Activated T-cell treated with anti-CD3 and anti-CD28 coated beads, Interleukin-2, amount 50 U/mL, for 72 hours (primary cell): Measurements from ENCODE around the gene POU3F2. TPM values are rescaled to one million over a fixed set of nuclear protein-coding genes. Genes with fewer than 3 reads are reported as not detected.

Source experiments
- ATAC-seq, 2 donors: fragments of 150-1000 bp; cut with Tn5 transposase; replicated peaks in 1 of 2; 2 replicates each; pipeline ENCODE4 v1.10.0; 2021; ENCODE audit warnings: moderate library complexity in 2 of 2, mild to moderate bottlenecking in 1 of 2
- DNase-seq, 2 donors: peaks; one replicate each; pipeline ENCODE4 v3.0.0; 2021 to 2022; ENCODE audit warnings: mixed read lengths in 1 of 2
- H3K27ac Mint-ChIP-seq: one replicate; pipeline ENCODE4 v1.8.0; 2022; ENCODE audit warnings: mild to moderate bottlenecking, moderate library complexity, mixed read lengths
- H3K27me3 Mint-ChIP-seq: one replicate; pipeline ENCODE4 v1.8.0; 2022; ENCODE audit warnings: low read depth, mixed read lengths
- H3K36me3 Mint-ChIP-seq, 2 donors: one replicate each; pipeline ENCODE4 v1.8.0; 2022; ENCODE audit warnings: mixed read lengths in 2 of 2, mild to moderate bottlenecking in 1 of 2; ENCODE audit not compliant: insufficient read depth in 2 of 2
- H3K4me1 Mint-ChIP-seq: one replicate; pipeline ENCODE4 v1.8.0; 2022; ENCODE audit warnings: low read depth, mixed read lengths
- H3K4me3 Mint-ChIP-seq, 2 donors: one replicate each; pipeline ENCODE4 v1.8.0; 2022; ENCODE audit warnings: mild to moderate bottlenecking in 2 of 2, mixed read lengths in 2 of 2, moderate library complexity in 2 of 2
- H3K9me3 Mint-ChIP-seq, 2 donors: one replicate each; pipeline ENCODE4 v1.8.0; 2022; ENCODE audit warnings: mixed read lengths in 2 of 2
- total RNA-seq, 2 donors: library from RNA; stranded (reverse); gene quantifications; one replicate each; pipeline ENCODE4 v1.2.3, GENCODE V29; 2022

The POU3F2 gene
- total RNA-seq: not detected

DNA sequence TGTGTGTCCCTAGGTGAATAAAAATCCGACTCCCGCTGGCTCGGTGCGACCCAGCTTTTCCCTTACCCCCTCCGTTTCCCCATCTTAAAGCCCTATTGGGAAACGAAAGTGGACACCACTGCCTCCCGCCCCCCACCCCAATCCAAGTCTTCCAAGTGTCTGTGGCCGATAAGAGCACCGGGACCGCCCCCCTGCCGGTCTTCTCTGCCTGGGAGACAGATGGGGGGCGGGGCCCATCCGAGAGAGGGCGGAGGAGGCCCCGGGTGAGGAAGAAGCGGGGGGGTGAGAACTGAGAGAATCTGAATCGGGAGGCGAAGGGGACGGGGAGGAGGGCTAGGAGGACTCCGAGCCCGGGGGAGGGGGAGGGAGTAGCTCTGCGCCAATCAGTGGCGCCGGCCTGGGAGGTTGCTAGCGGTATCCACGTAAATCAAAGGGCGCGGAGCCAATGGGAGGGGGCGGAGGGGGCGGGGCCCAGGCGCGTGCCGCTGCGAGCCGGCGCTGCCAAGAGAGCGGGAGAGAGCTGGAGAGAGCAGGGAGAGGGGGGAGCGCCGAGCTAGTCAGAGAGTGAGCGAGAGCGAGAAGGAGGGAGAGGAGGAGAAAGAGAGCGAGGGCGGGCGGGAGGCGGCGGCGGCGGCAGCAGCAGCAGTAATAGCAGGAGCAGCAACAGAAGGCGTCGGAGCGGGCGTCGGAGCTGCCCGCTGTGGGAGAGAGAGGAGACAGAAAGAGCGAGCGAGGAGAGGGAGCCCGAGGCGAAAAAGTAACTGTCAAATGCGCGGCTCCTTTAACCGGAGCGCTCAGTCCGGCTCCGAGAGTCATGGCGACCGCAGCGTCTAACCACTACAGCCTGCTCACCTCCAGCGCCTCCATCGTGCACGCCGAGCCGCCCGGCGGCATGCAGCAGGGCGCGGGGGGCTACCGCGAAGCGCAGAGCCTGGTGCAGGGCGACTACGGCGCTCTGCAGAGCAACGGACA is at the start of gene POU3F2:
POU3F2 (plus strand) TSS at position 515 of the 972 bp plus-strand sequence; CDS start at position 815, 300 bp downstream.
- Mint-ChIP-seq H3K4me3 (peak within 1 kb of the TSS; percentile 88 to 92), H3K9me3 (no peaks in the 10 kb centered on the region), H3K36me3 (peaks cover 2 to 3% of the 10 kb centered on the region in 2 donors), H3K27me3 (peaks cover 88% of the 10 kb centered on the region), H3K27ac (peak within 1 kb of the TSS; percentile 70), H3K4me1 (peaks cover 47% of the 10 kb centered on the region)
- DNase-seq (peak; percentile 66 to 69), ATAC-seq (peak; percentile 80 to 82)

- Mint-ChIP-seq H3K4me1 (no peaks in the 10 kb centered on the region), H3K27ac (no peak overlapping the region), H3K36me3 (no peaks in the 10 kb centered on the region), H3K27me3 (peaks cover 29% of the 10 kb centered on the region), H3K4me3 (no peak overlapping the region), H3K9me3 (no peaks in the 10 kb centered on the region)
- ATAC-seq (no peak), DNase-seq (no peak)
Measured at GRCh38 chr6:98787435-98787834, 46.9 kb upstream of the POU3F2 start.

- DNase-seq (no peak), ATAC-seq (no peak)
- no peak overlapping the region for H3K27ac Mint-ChIP-seq
- peaks cover 31% of the 10 kb centered on the region for H3K27me3 Mint-ChIP-seq
- no peak overlapping the region for H3K4me3 Mint-ChIP-seq
- H3K36me3 Mint-ChIP-seq: no peaks in the 10 kb centered on the region
- no peaks in the 10 kb centered on the region for H3K9me3 Mint-ChIP-seq
- no peaks in the 10 kb centered on the region for H3K4me1 Mint-ChIP-seq
Measured at GRCh38 chr6:98787961-98788360, 46.4 kb upstream of the POU3F2 start.

DNA sequence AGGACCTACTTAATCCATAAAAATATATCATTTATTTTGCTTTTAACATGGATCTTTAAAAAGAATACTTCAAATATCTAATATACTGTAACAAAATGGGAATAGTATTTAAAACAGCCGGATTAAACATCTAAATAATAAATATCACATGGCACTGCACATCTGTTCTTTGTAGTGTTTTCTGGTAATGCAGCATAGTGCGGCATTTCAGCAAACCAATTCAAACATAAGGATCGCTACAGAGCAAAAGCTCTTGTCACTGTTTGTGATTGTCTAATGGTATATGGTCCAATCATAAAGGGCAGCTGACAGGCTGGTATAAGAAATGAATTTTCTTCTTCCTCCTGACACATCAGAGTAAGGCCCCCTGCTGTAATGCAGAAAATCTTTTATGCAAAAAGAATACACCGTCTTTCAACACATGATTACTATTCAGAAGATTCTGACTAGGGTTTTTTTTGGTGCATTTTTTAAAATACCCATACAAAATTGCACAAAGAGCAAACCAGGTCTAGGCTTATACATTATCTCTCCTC is 40.0 kb upstream of the POU3F2 start:
- Mint-ChIP-seq H3K36me3 (no peaks in the 10 kb centered on the region), H3K4me3 (no peak overlapping the region), H3K27ac (no peak overlapping the region), H3K9me3 (no peaks in the 10 kb centered on the region), H3K4me1 (no peaks in the 10 kb centered on the region), H3K27me3 (peaks cover 22% of the 10 kb centered on the region)
- no peak for ATAC-seq
- no peak for DNase-seq

GRCh38 chr6:98797217-98797994 is 37.0 kb upstream of the POU3F2 start:
- Mint-ChIP-seq H3K4me3 (no peak overlapping the region), H3K9me3 (no peaks in the 10 kb centered on the region), H3K27me3 (peaks cover 15% of the 10 kb centered on the region), H3K27ac (no peak overlapping the region), H3K4me1 (no peaks in the 10 kb centered on the region), H3K36me3 (no peaks in the 10 kb centered on the region)
- ATAC-seq (no peak), DNase-seq (no peak)

- no peaks in the 10 kb centered on the region for H3K36me3 Mint-ChIP-seq
- ATAC-seq: no peak
- H3K9me3 Mint-ChIP-seq: peaks cover 1 to 2% of the 10 kb centered on the region in 2 donors
- no peak for DNase-seq
- no peak overlapping the region for H3K27ac Mint-ChIP-seq
- H3K27me3 Mint-ChIP-seq: peaks cover 12% of the 10 kb centered on the region
- no peaks in the 10 kb centered on the region for H3K4me1 Mint-ChIP-seq
- H3K4me3 Mint-ChIP-seq: no peak overlapping the region
Measured at GRCh38 chr6:98800866-98801265, 33.5 kb upstream of the POU3F2 start.

DNA sequence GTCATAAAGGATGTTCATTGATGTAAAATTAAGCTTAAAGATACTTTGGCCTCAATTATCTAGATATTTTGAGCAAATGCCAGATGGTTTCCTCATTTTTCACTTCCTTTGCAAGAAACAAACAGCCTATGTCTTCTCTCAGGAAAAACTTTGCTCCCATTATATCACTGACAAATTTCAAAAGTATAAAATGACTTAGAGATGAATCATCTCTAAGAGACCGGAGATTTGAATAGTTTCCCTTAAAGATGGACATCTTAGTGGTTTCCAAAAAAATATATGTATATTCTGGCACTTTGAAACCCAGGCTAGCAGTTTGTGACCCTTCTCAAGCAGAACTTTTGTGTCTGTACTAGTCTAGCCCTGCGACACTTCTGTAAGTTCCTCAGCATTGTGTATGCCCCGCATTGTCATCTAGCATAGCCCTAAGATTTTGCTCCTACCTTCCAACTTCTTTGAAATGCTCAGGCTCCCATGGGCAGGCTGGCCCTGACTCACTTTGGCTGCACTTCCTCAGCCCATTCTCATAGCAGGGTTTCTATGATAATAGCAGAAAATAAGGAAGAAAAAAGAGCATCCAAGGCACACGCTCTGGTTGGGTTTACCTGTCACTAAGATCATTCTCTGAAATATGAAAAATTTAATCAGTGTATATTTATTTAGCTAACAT is 25.7 kb upstream of the POU3F2 start:
- Mint-ChIP-seq H3K9me3 (peaks cover 1 to 2% of the 10 kb centered on the region in 2 donors), H3K27me3 (peaks cover 7% of the 10 kb centered on the region), H3K4me3 (no peak overlapping the region), H3K27ac (no peak overlapping the region), H3K36me3 (no peaks in the 10 kb centered on the region), H3K4me1 (no peaks in the 10 kb centered on the region)
- no peak for ATAC-seq
- DNase-seq: no peak

- Mint-ChIP-seq H3K27ac (no peak overlapping the region), H3K9me3 (peaks cover 0 to 2% of the 10 kb centered on the region in 2 donors), H3K4me1 (no peaks in the 10 kb centered on the region), H3K36me3 (peaks cover 0 to 1% of the 10 kb centered on the region in 2 donors), H3K27me3 (peaks cover 5% of the 10 kb centered on the region), H3K4me3 (no peak overlapping the region)
- ATAC-seq (no peak), DNase-seq (no peak)
Measured at GRCh38 chr6:98812220-98812619, 22.2 kb upstream of the POU3F2 start.

DNA sequence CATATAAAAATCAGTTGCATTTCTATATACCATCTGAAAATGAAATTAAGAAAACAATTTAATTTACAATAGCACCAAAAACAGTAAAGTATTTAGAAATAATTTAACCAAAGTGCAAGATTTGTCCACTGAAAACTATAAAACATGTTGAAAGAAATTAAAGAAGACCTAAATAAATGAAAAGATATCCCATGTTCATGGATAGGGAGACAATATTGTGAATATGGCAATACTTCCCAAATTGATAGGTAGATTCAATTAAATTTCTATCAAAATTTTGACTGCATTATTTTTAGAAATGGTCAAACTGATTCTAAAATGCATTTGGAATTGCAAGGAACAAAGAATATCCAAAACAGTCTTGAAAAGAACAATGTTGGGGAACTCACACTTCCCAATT is 17.6 kb upstream of the POU3F2 start:
- no peak for ATAC-seq
- Mint-ChIP-seq H3K36me3 (peaks cover 0 to 1% of the 10 kb centered on the region in 2 donors), H3K4me3 (no peak overlapping the region), H3K27me3 (peaks cover 28% of the 10 kb centered on the region), H3K4me1 (no peaks in the 10 kb centered on the region), H3K27ac (no peak overlapping the region), H3K9me3 (peaks cover 0 to 2% of the 10 kb centered on the region in 2 donors)
- DNase-seq: no peak

GRCh38 chr6:98821756-98822405 is 12.5 kb upstream of the POU3F2 start:
- peaks cover 1 to 6% of the 10 kb centered on the region in 2 donors for H3K36me3 Mint-ChIP-seq

DNA sequence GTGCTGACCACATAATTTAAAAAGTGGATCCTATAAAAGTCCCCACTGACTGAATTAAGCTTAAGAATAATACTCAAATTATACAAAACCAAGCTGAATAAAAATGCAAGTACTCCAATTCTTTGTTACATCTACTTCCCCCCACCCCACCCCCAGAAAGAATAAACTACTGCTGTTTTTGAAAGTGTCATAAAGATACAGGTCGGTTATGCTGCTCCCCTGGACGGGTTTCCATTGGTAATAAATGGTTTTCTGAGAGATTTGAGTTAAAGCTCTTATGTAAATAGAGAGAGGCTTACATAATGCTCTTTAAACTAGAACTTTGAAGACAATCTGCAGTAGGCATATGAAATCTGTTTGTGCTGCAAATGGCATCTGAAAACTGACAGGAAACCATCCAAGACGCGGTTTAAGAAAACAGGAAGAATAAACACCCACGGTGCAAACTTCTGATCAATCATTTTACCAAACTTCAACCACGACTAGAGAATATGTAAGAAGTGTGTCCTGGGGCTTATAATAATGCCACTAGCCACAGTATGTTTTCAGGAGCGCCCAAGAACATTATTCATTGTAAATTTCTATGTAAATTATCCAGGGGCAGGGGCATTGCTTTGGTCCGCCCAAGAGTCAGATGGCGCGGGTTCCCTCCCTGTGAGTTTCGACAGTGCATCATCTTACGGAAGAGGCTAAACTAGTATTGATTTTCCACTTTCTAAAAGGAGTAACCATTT is 10.8 kb upstream of the POU3F2 start:
- Mint-ChIP-seq H3K27me3 (peaks cover 86% of the 10 kb centered on the region), H3K9me3 (peaks cover 0 to 2% of the 10 kb centered on the region in 2 donors), H3K36me3 (peaks cover 1 to 6% of the 10 kb centered on the region in 2 donors), H3K4me3 (peak overlapping the region; percentile 75 to 85), H3K27ac (no peak overlapping the region), H3K4me1 (peaks cover 40% of the 10 kb centered on the region)
- no peak for ATAC-seq
- no peak for DNase-seq

More at GRCh38 chr6:98821756-98822405, 12.5 kb upstream of the POU3F2 start:
- H3K4me1 Mint-ChIP-seq: peaks cover 27% of the 10 kb centered on the region
- no peak overlapping the region for H3K27ac Mint-ChIP-seq
- DNase-seq: no peak
- no peak overlapping the region for H3K4me3 Mint-ChIP-seq
- H3K27me3 Mint-ChIP-seq: peaks cover 72% of the 10 kb centered on the region
- peaks cover 0 to 2% of the 10 kb centered on the region in 2 donors for H3K9me3 Mint-ChIP-seq
- ATAC-seq: no peak
